B cell (primary cell): ENCODE measurements around the gene MAD1L1. TPM values are rescaled to one million over a fixed set of nuclear protein-coding genes. Genes with fewer than 3 reads are reported as not detected.

Experiments used
- ATAC-seq: fragments of 200-7000 bp; cut with Tn5 transposase; one replicate; pipeline ENCODE4 v1.10.0; 2021; ENCODE audit warnings: low read depth, mild to moderate bottlenecking, moderate number of reproducible peaks, moderate library complexity
- CTCF ChIA-PET: fragments of 350-600 bp; sonication (Branson Sonifier 250); formaldehyde crosslinking; loops from one replicate; lab custom pipeline; 2021; ENCODE audit warnings: antibody characterized with exemption, inconsistent platforms; lab: Charles Lee
- POLR2A ChIA-PET: fragments of 350-600 bp; sonication (Branson Sonifier 250); formaldehyde crosslinking; loops from one replicate; lab custom pipeline; 2021; ENCODE audit warnings: antibody characterized with exemption; lab: Charles Lee
- DNase-seq: peaks from one replicate; pipeline ENCODE4 v3.0.0; 2013
- H2AFZ ChIP-seq: 2 replicates; pipeline ENCODE4 v1.6.1; 2012; ENCODE audit warnings: mild to moderate bottlenecking, low read depth, low read length; ENCODE audit not compliant: insufficient read depth, poor library complexity, severe bottlenecking
- H3K27ac ChIP-seq, 2 donors: 1 replicate in 1 of 2; 2 replicates in 1 of 2; pipeline ENCODE4 v1.5.1; 2012 to 2013; ENCODE audit warnings: low read length in 2 of 2, mild to moderate bottlenecking in 2 of 2, moderate library complexity in 1 of 2
- H3K27me3 ChIP-seq, 4 experiments: fragments of 200-600 bp in 1 of 4; sonication (generic) in 1 of 4; replicated peaks in 1 of 4; 1 replicate in 2 of 4; 2 replicates in 2 of 4; pipeline versions ENCODE4 v1.6.1 to v1.7.0; 2013 to 2016; ENCODE audit warnings: low read length in 3 of 4, mild to moderate bottlenecking in 2 of 4, mixed read lengths in 1 of 4, moderate library complexity in 1 of 4; ENCODE audit not compliant: insufficient read depth in 4 of 4, control insufficient read depth in 3 of 4; ENCODE audit errors: control extremely low read depth in 1 of 4
- H3K36me3 ChIP-seq, 2 experiments: replicated peaks in 1 of 2; 1 replicate in 1 of 2; 2 replicates in 1 of 2; pipeline versions ENCODE4 v1.6.1 to v1.7.1; 2013; ENCODE audit warnings: low read length in 1 of 2; ENCODE audit not compliant: insufficient read depth in 2 of 2, control insufficient read depth in 1 of 2; ENCODE audit errors: control extremely low read depth in 1 of 2, extremely low read depth in 1 of 2
- H3K4me1 ChIP-seq, 2 donors: fragments of 200-600 bp in 1 of 2; sonication (generic) in 1 of 2; 1 replicate in 1 of 2; 2 replicates in 1 of 2; pipeline versions ENCODE4 v1.5.1 to v1.6.1; 2013 to 2017; ENCODE audit warnings: low read length in 2 of 2; ENCODE audit not compliant: control insufficient read depth in 2 of 2, insufficient read depth in 2 of 2
- H3K4me2 ChIP-seq: replicated peaks from 2 replicates; pipeline ENCODE3; 2012; ENCODE audit warnings: mild to moderate bottlenecking, low read depth, low read length; ENCODE audit not compliant: poor library complexity, severe bottlenecking
- H3K4me3 ChIP-seq, 5 experiments: fragments of 200-600 bp in 1 of 5; sonication (generic) in 1 of 5; 1 replicate in 3 of 5; 2 replicates in 2 of 5; pipeline versions ENCODE4 v1.5.1 to v1.7.0; 2011 to 2016; ENCODE audit warnings: low read length in 4 of 5, mild to moderate bottlenecking in 4 of 5, low read depth in 2 of 5, control low read depth in 1 of 5, moderate library complexity in 1 of 5; ENCODE audit not compliant: insufficient read depth in 1 of 5; ENCODE audit errors: control extremely low read depth in 1 of 5, extremely low read depth in 1 of 5
- H3K79me2 ChIP-seq: fragments of 200-600 bp; sonication (generic); one replicate; pipeline ENCODE4 v1.6.0; 2016; ENCODE audit warnings: low read length; ENCODE audit not compliant: control insufficient read depth, insufficient read depth
- H3K9ac ChIP-seq: fragments of 200-600 bp; sonication (generic); 2 replicates; pipeline ENCODE4 v1.6.1; 2017; ENCODE audit warnings: mild to moderate bottlenecking, low read length, moderate library complexity
- H3K9me3 ChIP-seq, 3 donors: one replicate each; pipeline versions ENCODE4 v1.6.1 to v1.7.1; 2013; ENCODE audit warnings: low read length in 2 of 3; ENCODE audit not compliant: control insufficient read depth in 2 of 3, insufficient read depth in 1 of 3; ENCODE audit errors: control extremely low read depth in 1 of 3
- H4K20me1 ChIP-seq: 2 replicates; pipeline ENCODE4 v1.6.0; 2012; ENCODE audit warnings: mild to moderate bottlenecking, low read length; ENCODE audit not compliant: insufficient read depth, control insufficient read depth, poor library complexity, severe bottlenecking
- H3K27ac Mint-ChIP-seq: one replicate; pipeline ENCODE4 v1.8.0; 2021; ENCODE audit warnings: mixed read lengths
- H3K27me3 Mint-ChIP-seq: one replicate; pipeline ENCODE4 v1.8.0; 2021; ENCODE audit warnings: mixed read lengths
- H3K4me1 Mint-ChIP-seq: one replicate; pipeline ENCODE4 v1.8.0; 2021; ENCODE audit warnings: mixed read lengths
- H3K4me3 Mint-ChIP-seq: one replicate; pipeline ENCODE4 v1.8.0; 2021; ENCODE audit warnings: mixed read lengths
- H3K9me3 Mint-ChIP-seq: one replicate; pipeline ENCODE4 v1.8.0; 2022; ENCODE audit warnings: mixed read lengths; ENCODE audit not compliant: insufficient read depth
- EZH2 ChIP-seq: IDR thresholded peaks from 2 replicates; pipeline ENCODE4 v1.6.1; 2012; ENCODE audit warnings: borderline replicate concordance, low read depth, mild to moderate bottlenecking, moderate library complexity, low read length; ENCODE audit not compliant: insufficient read depth, poor library complexity, severe bottlenecking
- WGBS: methylation state at CpG from one replicate; pipeline ENCODE4 v1.1.5; 2013; ENCODE audit warnings: missing lambda C conversion rate; ENCODE audit not compliant: insufficient coverage; 5-methylcytosine and 5-hydroxymethylcytosine counted together
- intact Hi-C: fragments of 100-400 bp; cut with micrococcal nuclease; formaldehyde crosslinking; loops from one replicate; pipeline ENCODE4 v1.10.0; 2022
- polyA plus RNA-seq: library from polyadenylated mRNA; depleted of rRNA; stranded (reverse); fragments of >200 nt; gene quantifications from 2 replicates; pipeline ENCODE4 v1.2.3, GENCODE V29; 2012
- total RNA-seq, 2 donors: library from RNA; stranded (reverse); fragments of 120-200 nt in 1 of 2; gene quantifications; 1 replicate in 1 of 2; 2 replicates in 1 of 2; pipeline versions ENCODE4 v1.2.3 to v1.2.4, GENCODE V29; 2013 to 2022
- TF ChIP-seq, protein P1 (sequence below): fragments of 200-600 bp; IDR thresholded peaks from one replicate; pipeline ENCODE4 v1.8.0; 2022; ENCODE audit warnings: antibody characterized with exemption, mild to moderate bottlenecking

Gene MAD1L1
- total and polyA plus RNA-seq, 2 donors (not counting 1 experiment from before 2014, with no cell fraction given), result 86.7 to 110 TPM

DNA sequence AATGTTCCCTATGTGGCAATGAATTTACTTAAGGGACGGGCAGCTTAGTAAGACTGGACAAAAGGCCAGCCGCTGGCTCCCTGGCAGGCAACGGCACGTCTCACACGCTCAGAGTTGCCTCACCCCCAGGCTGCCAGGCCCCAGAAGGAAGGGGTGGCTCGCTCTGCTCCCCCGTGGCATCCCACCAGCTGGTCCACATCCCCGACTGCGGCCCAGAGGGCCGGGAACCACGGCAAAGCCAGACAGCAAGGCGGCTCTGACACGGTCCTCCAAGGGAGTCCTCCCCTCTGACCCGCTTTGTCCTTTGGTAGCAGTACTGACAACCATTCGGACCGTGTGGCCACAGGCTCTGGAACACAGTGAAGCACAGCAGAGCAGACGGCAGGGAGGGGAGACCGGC is 43.4 kb upstream of the MAD1L1 start:
- DNase-seq (no peak), ATAC-seq (no peak)
- no peak overlapping the region for H3K27ac Mint-ChIP-seq
- peaks cover 16% of the 10 kb centered on the region for H3K4me1 Mint-ChIP-seq
- WGBS, result 98% methylated on average over 18 of the region's 18 CpGs
- Histone ChIP-seq H3K36me3 (peaks cover 0 to 51% of the 10 kb centered on the region in 2 experiments), H3K27ac (no peak overlapping the region), H3K4me1 (no peaks in the 10 kb centered on the region), H3K9ac (no peak overlapping the region), H4K20me1 (peaks cover 18% of the 10 kb centered on the region), H3K9me3 (peaks cover 0 to 3% (median 0%) of the 10 kb centered on the region in 3 donors), H3K4me2 (no peak overlapping the region), H3K27me3 (no peaks in the 10 kb centered on the region), H3K79me2 (peaks cover 39% of the 10 kb centered on the region), H2AFZ (no peak overlapping the region), H3K4me3 (no peak overlapping the region)
- CTCF ChIA-PET, result no interaction called here
- POLR2A ChIA-PET, result interaction anchor here (0.5 to 0.6 kb wide), 2 partner anchors 15 to 72 kb away, joined by 5 to 6 read pairs; no protein-coding TSS in a partner anchor
- H3K9me3 Mint-ChIP-seq, result no peaks in the 10 kb centered on the region
- H3K27me3 Mint-ChIP-seq, result no peaks in the 10 kb centered on the region
- H3K4me3 Mint-ChIP-seq, result no peak overlapping the region
- no peak for TF ChIP-seq EZH2
- TF ChIP-seq, protein P1, sequence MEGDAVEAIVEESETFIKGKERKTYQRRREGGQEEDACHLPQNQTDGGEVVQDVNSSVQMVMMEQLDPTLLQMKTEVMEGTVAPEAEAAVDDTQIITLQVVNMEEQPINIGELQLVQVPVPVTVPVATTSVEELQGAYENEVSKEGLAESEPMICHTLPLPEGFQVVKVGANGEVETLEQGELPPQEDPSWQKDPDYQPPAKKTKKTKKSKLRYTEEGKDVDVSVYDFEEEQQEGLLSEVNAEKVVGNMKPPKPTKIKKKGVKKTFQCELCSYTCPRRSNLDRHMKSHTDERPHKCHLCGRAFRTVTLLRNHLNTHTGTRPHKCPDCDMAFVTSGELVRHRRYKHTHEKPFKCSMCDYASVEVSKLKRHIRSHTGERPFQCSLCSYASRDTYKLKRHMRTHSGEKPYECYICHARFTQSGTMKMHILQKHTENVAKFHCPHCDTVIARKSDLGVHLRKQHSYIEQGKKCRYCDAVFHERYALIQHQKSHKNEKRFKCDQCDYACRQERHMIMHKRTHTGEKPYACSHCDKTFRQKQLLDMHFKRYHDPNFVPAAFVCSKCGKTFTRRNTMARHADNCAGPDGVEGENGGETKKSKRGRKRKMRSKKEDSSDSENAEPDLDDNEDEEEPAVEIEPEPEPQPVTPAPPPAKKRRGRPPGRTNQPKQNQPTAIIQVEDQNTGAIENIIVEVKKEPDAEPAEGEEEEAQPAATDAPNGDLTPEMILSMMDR, result no peak
- intact Hi-C loops, result no loop called here

GRCh38 chr7:2275101-2275500 is 42.4 kb upstream of the MAD1L1 start:
- POLR2A ChIA-PET, result interaction anchor here (0.6 kb wide), 2 partner anchors 24 to 36 kb away, joined by 3 to 4 read pairs; no protein-coding TSS in a partner anchor
- H3K9me3 ChIP-seq, result peaks cover 0 to 3% (median 0%) of the 10 kb centered on the region in 3 donors
- peaks cover 17% of the 10 kb centered on the region for H4K20me1 ChIP-seq

More at GRCh38 chr7:2275101-2275500, 42.4 kb upstream of the MAD1L1 start:
- Histone ChIP-seq H3K79me2 (peaks cover 35% of the 10 kb centered on the region), H3K36me3 (peaks cover 0 to 61% of the 10 kb centered on the region in 2 experiments), H3K9ac (no peak overlapping the region), H3K4me1 (no peaks in the 10 kb centered on the region), H3K27ac (no peak overlapping the region), H3K4me2 (no peak overlapping the region), H3K27me3 (no peaks in the 10 kb centered on the region), H2AFZ (no peak overlapping the region), H3K4me3 (no peak overlapping the region)
- CTCF ChIA-PET, result no interaction called here
- ATAC-seq (no peak), DNase-seq (no peak)
- no peaks in the 10 kb centered on the region for H3K27me3 Mint-ChIP-seq
- no peak overlapping the region for H3K27ac Mint-ChIP-seq
- intact Hi-C loops, result no loop called here
- no peak overlapping the region for H3K4me3 Mint-ChIP-seq
- H3K4me1 Mint-ChIP-seq, result peaks cover 11% of the 10 kb centered on the region
- no peaks in the 10 kb centered on the region for H3K9me3 Mint-ChIP-seq
- TF ChIP-seq EZH2, result no peak
- TF ChIP-seq, protein P1, result no peak
- over 99% methylated on average over 12 of the region's 18 CpGs for WGBS
